ENCODE measurements around the gene NCOR2. TPM values are rescaled to one million over a fixed set of nuclear protein-coding genes. Genes with fewer than 3 reads are reported as not detected.

The NCOR2 gene
- total RNA-seq, 3 donors from 2014 or later, result 159 to 269 (median 161) TPM

DNA sequence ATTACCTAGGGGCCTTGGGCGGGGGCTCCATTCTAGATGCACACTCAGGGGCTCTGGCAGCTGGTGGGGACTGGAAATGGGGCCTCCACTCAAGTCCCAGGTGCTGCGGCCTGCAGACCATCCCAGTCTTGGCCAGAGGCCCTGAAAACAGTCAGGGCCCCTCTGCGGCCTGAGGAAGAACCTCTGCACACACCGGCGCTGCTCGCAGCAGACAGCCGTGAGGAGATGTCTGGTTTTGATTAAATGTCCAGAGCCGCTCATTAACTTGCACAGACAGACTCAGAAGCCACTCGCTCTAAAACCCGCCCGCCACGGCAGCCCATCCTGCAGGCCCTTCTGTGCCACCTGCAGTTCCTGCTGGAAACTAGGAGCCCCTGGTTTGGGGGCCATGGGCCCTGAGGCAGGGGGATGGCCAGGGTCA, 36.4 kb upstream of the NCOR2 start:
- Histone ChIP-seq H3K4me3 (no peak overlapping the region), H3K9me3 (no peaks in the 10 kb centered on the region), H3K4me1 (ENCODE audit: low read depth) (peaks cover 57% of the 10 kb centered on the region), H3K36me3 (ENCODE audit: low read depth) (no peaks in the 10 kb centered on the region)
- TF ChIP-seq, protein P1, sequence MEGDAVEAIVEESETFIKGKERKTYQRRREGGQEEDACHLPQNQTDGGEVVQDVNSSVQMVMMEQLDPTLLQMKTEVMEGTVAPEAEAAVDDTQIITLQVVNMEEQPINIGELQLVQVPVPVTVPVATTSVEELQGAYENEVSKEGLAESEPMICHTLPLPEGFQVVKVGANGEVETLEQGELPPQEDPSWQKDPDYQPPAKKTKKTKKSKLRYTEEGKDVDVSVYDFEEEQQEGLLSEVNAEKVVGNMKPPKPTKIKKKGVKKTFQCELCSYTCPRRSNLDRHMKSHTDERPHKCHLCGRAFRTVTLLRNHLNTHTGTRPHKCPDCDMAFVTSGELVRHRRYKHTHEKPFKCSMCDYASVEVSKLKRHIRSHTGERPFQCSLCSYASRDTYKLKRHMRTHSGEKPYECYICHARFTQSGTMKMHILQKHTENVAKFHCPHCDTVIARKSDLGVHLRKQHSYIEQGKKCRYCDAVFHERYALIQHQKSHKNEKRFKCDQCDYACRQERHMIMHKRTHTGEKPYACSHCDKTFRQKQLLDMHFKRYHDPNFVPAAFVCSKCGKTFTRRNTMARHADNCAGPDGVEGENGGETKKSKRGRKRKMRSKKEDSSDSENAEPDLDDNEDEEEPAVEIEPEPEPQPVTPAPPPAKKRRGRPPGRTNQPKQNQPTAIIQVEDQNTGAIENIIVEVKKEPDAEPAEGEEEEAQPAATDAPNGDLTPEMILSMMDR (IDR thresholded peaks at IDR 0.05), result no peak
- DNase-seq (peak in 1 of 3 donors; percentile 43), ATAC-seq (no peak)
- intact Hi-C loops (cut with DNase I, micrococcal nuclease), result no loop called here

DNA sequence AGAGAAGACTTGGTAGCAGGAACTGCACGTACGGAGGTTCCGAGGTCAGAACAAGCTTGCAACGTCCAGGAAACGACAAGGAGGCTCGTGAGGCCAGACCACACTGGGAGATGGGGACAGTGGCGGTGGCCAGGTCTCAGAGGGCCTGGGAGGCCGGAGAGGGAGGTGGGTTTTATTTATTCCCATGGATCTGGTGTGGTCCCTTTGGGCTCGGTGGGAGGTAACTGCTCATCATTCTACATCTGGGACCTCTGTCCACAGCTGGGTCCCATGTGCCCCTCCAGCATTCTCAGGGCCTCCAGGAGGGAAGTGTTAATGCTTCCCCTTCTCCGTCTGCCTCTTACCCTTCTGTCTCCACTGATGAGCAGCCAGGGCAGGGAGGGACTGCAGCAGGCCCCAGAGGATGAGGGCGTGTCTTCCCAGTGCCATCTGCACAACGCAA, 35.7 kb upstream of the NCOR2 start:
- ATAC-seq (peak; percentile 5), DNase-seq (peak in 1 of 3 donors; percentile 37)
- Histone ChIP-seq H3K36me3 (ENCODE audit: low read depth) (no peaks in the 10 kb centered on the region), H3K4me1 (ENCODE audit: low read depth) (peaks cover 50% of the 10 kb centered on the region), H3K4me3 (no peak overlapping the region), H3K9me3 (no peaks in the 10 kb centered on the region)
- intact Hi-C loops (cut with DNase I, micrococcal nuclease), result no loop called here
- TF ChIP-seq, protein P1 (IDR thresholded peaks at IDR 0.05), result no peak

DNA sequence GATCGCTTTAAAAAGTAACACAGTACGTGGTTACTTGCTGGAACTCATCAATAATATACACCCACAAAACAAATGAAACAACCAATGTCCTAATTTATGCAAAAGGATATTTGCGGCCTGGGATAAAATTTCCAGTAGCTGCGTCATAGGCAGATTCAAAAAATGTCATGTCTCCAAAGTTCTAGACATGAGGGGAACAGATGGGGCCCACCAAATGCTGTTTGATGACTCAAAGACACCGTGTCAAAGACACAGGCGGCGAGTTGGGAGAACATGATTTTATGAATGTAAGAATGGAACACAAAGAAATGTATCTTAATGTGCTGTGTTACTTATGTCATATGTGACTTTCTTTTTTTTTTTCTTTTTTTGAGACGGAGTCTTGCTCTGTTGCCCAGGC, 34.3 kb upstream of the NCOR2 start:
- TF ChIP-seq, protein P1 (IDR thresholded peaks at IDR 0.05), result no peak
- H3K4me3 ChIP-seq, result no peak overlapping the region
- intact Hi-C loops (cut with DNase I, micrococcal nuclease), result no loop called here
- H3K9me3 ChIP-seq, result no peaks in the 10 kb centered on the region
- H3K4me1 ChIP-seq (ENCODE audit: low read depth), result peaks cover 37% of the 10 kb centered on the region
- H3K36me3 ChIP-seq (ENCODE audit: low read depth), result no peaks in the 10 kb centered on the region
- no peak for DNase-seq
- ATAC-seq, result no peak

DNA sequence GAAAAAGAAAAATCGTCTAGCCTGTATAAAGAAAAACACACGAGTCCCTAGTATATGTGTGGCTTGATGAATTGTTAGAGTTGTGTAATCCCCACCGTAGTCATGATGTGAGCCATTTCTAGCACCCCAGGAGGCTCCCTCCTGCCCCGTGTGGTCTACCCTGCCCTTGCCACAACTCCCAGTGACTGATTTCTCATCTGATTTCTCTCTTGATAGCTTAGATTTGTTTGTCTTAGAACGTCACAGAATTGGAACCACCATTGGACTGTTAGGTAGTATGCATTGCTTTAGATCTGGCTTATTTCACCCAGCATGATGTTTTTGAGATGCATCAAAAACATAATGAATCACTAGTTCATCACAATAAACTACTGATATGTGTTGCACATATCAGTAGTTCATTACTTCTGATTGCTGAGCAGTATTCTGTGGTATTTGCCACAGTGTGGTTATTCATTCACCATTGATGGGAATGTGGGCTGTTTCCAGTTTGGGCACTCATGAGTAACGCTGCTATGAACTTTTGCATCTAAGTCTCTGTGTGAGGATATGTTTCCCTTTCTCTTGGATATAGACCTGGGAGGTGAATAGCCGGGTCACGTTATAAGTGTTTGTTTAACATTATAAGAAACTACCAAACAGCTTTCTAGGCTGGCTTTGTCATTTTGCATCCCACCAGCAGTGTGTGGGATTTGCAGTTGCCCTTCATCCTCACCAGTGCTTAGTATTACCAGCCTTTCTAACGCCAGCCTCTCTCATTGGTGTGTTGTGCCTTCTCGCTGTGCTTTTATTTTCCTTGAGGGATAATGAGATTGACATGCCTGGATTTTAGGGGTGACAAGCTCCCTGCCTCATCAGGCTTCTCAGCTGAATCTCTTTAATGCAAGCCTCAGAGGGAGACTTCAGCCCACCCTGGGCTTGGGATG, 31.9 kb upstream of the NCOR2 start:
- intact Hi-C loops (cut with DNase I, micrococcal nuclease), result no loop called here
- DNase-seq (no peak), ATAC-seq (no peak)
- Histone ChIP-seq H3K9me3 (no peaks in the 10 kb centered on the region), H3K4me3 (no peak overlapping the region), H3K36me3 (ENCODE audit: low read depth) (no peaks in the 10 kb centered on the region), H3K4me1 (ENCODE audit: low read depth) (peaks cover 19% of the 10 kb centered on the region)
- TF ChIP-seq, protein P1 (IDR thresholded peaks at IDR 0.05), result no peak

DNA sequence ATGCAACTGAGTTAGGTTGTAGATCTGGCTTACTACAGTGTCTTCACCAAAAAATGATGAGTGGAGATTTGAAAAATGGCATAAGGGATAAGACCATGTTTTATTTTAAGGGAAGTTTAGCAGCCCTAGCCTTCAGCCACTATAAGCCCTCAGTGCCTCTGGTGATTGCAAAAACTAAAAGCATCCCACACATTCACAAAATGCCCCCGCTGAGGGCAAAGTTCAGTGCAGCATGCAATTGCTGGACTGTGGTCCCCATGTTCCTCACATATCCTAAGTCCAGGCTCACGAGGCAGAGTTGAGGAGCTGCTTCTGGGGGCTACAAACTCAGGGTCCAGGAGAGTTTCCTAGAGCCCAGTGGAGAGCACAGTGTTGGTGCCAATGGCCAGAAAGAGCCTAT, 29.6 kb upstream of the NCOR2 start:
- ATAC-seq (no peak), DNase-seq (no peak)
- Histone ChIP-seq H3K9me3 (no peaks in the 10 kb centered on the region), H3K4me1 (ENCODE audit: low read depth) (peaks cover 6% of the 10 kb centered on the region), H3K36me3 (ENCODE audit: low read depth) (no peaks in the 10 kb centered on the region), H3K4me3 (no peak overlapping the region)
- TF ChIP-seq, protein P1 (IDR thresholded peaks at IDR 0.05), result no peak
- intact Hi-C loops (cut with DNase I, micrococcal nuclease), result no loop called here

All from mucosa of descending colon (tissue), 3 donors.